HepG2 (cell line): ENCODE results near the gene COQ8A. TPM values are rescaled to one million over a fixed set of nuclear protein-coding genes. Genes with fewer than 3 reads are reported as not detected.

Experiments used
- ATAC-seq: fragments of 200-7000 bp; cut with Tn5 transposase; 3 replicates; pipeline ENCODE4 v1.9.1; 2020; ENCODE audit warnings: mild to moderate bottlenecking, moderate library complexity
- BruUV-seq: library from RNA; stranded (reverse); fragments of 400-500 nt; replicated peaks from 2 replicates; lab custom pipeline; 2021; lab: Mats Ljungman, UMichigan
- CTCF ChIA-PET: fragments of 300-600 bp; formaldehyde crosslinking; extraction: SDS; loops from one replicate; lab custom pipeline; 2021; ENCODE audit warnings: low total read pairs, inconsistent platforms, low intra/inter-chr PET ratio; lab: Yijun Ruan, JAX
- POLR2A ChIA-PET: fragments of 350-600 bp; sonication (Branson Sonifier 250); formaldehyde crosslinking; loops from one replicate; lab custom pipeline; 2020; ENCODE audit warnings: antibody characterized with exemption, inconsistent platforms; lab: Yijun Ruan, JAX
- DNase-seq: peaks from one replicate; pipeline ENCODE4 v3.0.0-alpha.2; 2015; ENCODE audit warnings: low spot score
- FAIRE-seq: peaks from 3 replicates; lab custom pipeline; 2011; peaks lifted over from hg19 to GRCh38; lab: Jason Lieb, UNC
- H2AFZ ChIP-seq: one replicate; pipeline ENCODE4 v1.6.1; 2011; ENCODE audit warnings: low read length, inconsistent platforms
- H3K27ac ChIP-seq: fragments of 300-600 bp; 3 replicates; pipeline ENCODE4 v1.8.0; 2011; ENCODE audit warnings: mixed run types, mild to moderate bottlenecking, mixed read lengths, low read length, inconsistent platforms; ENCODE audit not compliant: insufficient read depth; ENCODE audit errors: extremely low read length
- H3K27me3 ChIP-seq, 2 experiments: fragments of 200-600 bp in 1 of 2; 2 replicates in 1 of 2; 3 replicates in 1 of 2; pipeline versions ENCODE4 v1.6.0 to v1.8.0; 2011; ENCODE audit warnings: low read length in 2 of 2, mild to moderate bottlenecking in 2 of 2, moderate library complexity in 2 of 2, inconsistent platforms in 1 of 2; ENCODE audit not compliant: insufficient read depth in 2 of 2, control insufficient read depth in 1 of 2
- H3K36me3 ChIP-seq, 2 experiments: fragments of 200-600 bp in 1 of 2; replicated peaks in 1 of 2; 2 replicates in 1 of 2; 3 replicates in 1 of 2; pipeline versions ENCODE4 v1.5.1 to v1.8.0; 2011; ENCODE audit warnings: low read length in 2 of 2, inconsistent platforms in 1 of 2; ENCODE audit not compliant: insufficient read depth in 2 of 2, control insufficient read depth in 1 of 2
- H3K4me1 ChIP-seq: 2 replicates; pipeline ENCODE4 v1.5.1; 2012; ENCODE audit warnings: low read length, inconsistent platforms; ENCODE audit not compliant: insufficient read depth
- H3K4me2 ChIP-seq: 2 replicates; pipeline ENCODE4 v1.6.0; 2011; ENCODE audit warnings: low read depth, low read length, inconsistent platforms
- H3K4me3 ChIP-seq, 3 experiments: fragments of 200-600 bp in 1 of 3; sonication (generic), shearing (Covaris generic) in 1 of 3; replicated peaks in 1 of 3; 2 replicates each; pipeline ENCODE4 v1.5.1; 2011 to 2016; ENCODE audit warnings: low read length in 3 of 3, inconsistent platforms in 2 of 3, low read depth in 2 of 3, mild to moderate bottlenecking in 2 of 3, control low read depth in 1 of 3, mixed read lengths in 1 of 3; ENCODE audit not compliant: insufficient read depth in 1 of 3
- H3K79me2 ChIP-seq: one replicate; pipeline ENCODE4 v1.6.1; 2011; ENCODE audit warnings: low read length, inconsistent platforms; ENCODE audit not compliant: insufficient read depth
- H3K9ac ChIP-seq: 2 replicates; pipeline ENCODE4 v1.6.0; 2011; ENCODE audit warnings: mild to moderate bottlenecking, low read depth, low read length, inconsistent platforms; ENCODE audit not compliant: insufficient read depth
- H3K9me3 ChIP-seq: 2 replicates; pipeline ENCODE4 v1.5.1; 2012; ENCODE audit warnings: mild to moderate bottlenecking, low read length
- H4K20me1 ChIP-seq: 2 replicates; pipeline ENCODE4 v1.6.0; 2011; ENCODE audit warnings: inconsistent platforms, mild to moderate bottlenecking, low read length, moderate library complexity; ENCODE audit not compliant: insufficient read depth
- LCORL ChIP-seq, 2 experiments: fragments of 450-650 bp in 1 of 2; sonication (generic) in 1 of 2; formaldehyde crosslinking in 1 of 2; IDR thresholded peaks; 2 replicates each; pipeline versions ENCODE4 v1.5.0 to v1.6.1; 2017 to 2020; ENCODE audit warnings: antibody characterized with exemption in 1 of 2, missing genetic modification reagents in 1 of 2
- PBX3 ChIP-seq: sonication (generic); formaldehyde crosslinking; IDR thresholded peaks from 2 replicates; pipeline ENCODE4 v1.8.1; 2023; ENCODE audit warnings: missing genetic modification reagents, inconsistent platforms, borderline replicate concordance
- ZBTB21 ChIP-seq: sonication (generic); formaldehyde crosslinking; IDR thresholded peaks from 2 replicates; pipeline ENCODE4 v1.4.0; 2020; ENCODE audit warnings: missing genetic modification reagents
- ZNF761 ChIP-seq: sonication (generic); formaldehyde crosslinking; conservative IDR thresholded peaks from 2 replicates; pipeline ENCODE4 v1.4.0; 2020; ENCODE audit warnings: mild to moderate bottlenecking, missing genetic modification reagents
- WGBS: methylation state at CpG from one replicate; pipeline ENCODE4 v1.1.6; 2017; ENCODE audit warnings: low lambda C conversion rate; 5-methylcytosine and 5-hydroxymethylcytosine counted together
- in situ Hi-C: cut with HindIII; loops from 2 replicates; pipeline ENCODE4 v1.10.0; 2017; ENCODE audit warnings: low pct_unique_long_range_greater_than_20kb; ENCODE audit not compliant: extremely low pct_ligation_motif_present
- intact Hi-C: fragments of 100-400 bp; cut with micrococcal nuclease; formaldehyde crosslinking; loops from one replicate; pipeline ENCODE4 v1.10.0; 2022; ENCODE audit not compliant: unreplicated experiment
- polyA plus RNA-seq, 8 experiments: library from polyadenylated mRNA; depleted of rRNA in 3 of 8; stranded (reverse) in 7 of 8; unstranded in 1 of 8; fragments of >200 nt; fragmentation: Illumina TruSeq in 4 of 8; extraction: Trizol in 4 of 8; gene quantifications; 2 replicates each; pipeline versions ENCODE4 v1.2.1 to v1.2.3, GENCODE V29; 2011 to 2016; ENCODE audit warnings: low read depth in 4 of 8, missing spikeins in 1 of 8, mixed read lengths in 1 of 8; ENCODE audit not compliant: insufficient read depth in 1 of 8
- total RNA-seq, 5 experiments: library from RNA; depleted of rRNA; stranded (reverse); fragments of >200 nt; fragmentation: Illumina TruSeq; extraction: Trizol; gene quantifications; 2 replicates each; pipeline ENCODE4 v1.2.3, GENCODE V29; 2016; ENCODE audit warnings: low read depth in 1 of 5
- TF ChIP-seq, protein P1 (sequence below): sonication (generic); formaldehyde crosslinking; IDR thresholded peaks from 2 replicates; pipeline ENCODE4 v1.4.0; 2020; ENCODE audit warnings: mild to moderate bottlenecking, low read depth, missing genetic modification reagents
- TF ChIP-seq, protein P2 (sequence below): sonication (generic); formaldehyde crosslinking; IDR thresholded peaks from 2 replicates; pipeline ENCODE4 v1.8.0; 2022; ENCODE audit warnings: mild to moderate bottlenecking, missing genetic modification reagents; ENCODE audit not compliant: insufficient replicate concordance

COQ8A gene
- total and polyA plus RNA-seq, 2 of the 13 experiments (the other 11 are each of a cell fraction or from before 2014, with no cell fraction given): 60.4 to 88.7 TPM

- TF ChIP-seq, protein P1, sequence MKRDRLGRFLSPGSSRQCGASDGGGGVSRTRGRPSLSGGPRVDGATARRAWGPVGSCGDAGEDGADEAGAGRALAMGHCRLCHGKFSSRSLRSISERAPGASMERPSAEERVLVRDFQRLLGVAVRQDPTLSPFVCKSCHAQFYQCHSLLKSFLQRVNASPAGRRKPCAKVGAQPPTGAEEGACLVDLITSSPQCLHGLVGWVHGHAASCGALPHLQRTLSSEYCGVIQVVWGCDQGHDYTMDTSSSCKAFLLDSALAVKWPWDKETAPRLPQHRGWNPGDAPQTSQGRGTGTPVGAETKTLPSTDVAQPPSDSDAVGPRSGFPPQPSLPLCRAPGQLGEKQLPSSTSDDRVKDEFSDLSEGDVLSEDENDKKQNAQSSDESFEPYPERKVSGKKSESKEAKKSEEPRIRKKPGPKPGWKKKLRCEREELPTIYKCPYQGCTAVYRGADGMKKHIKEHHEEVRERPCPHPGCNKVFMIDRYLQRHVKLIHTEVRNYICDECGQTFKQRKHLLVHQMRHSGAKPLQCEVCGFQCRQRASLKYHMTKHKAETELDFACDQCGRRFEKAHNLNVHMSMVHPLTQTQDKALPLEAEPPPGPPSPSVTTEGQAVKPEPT: no peak
- TF ChIP-seq PBX3 (CRISPR knock-in tag): no peak
These were observed 10.8 kb downstream of the COQ8A start (continued) for GRCh38 chr1:226950871-226951270.

GRCh38 chr1:226951286-226952117, 11.4 kb downstream of the COQ8A start:
- Histone ChIP-seq H4K20me1 (peaks cover 50% of the 10 kb centered on the region), H3K4me2 (no peak overlapping the region), H3K9me3 (no peaks in the 10 kb centered on the region), H3K4me1 (peaks cover 33% of the 10 kb centered on the region), H3K79me2 (peaks cover 93% of the 10 kb centered on the region), H3K27me3 (no peaks in the 10 kb centered on the region), H3K27ac (no peak overlapping the region), H2AFZ (no peak overlapping the region), H3K36me3 (peaks cover 3 to 31% of the 10 kb centered on the region in 2 experiments; a peak in 4 of 5 replicates), H3K4me3 (no peak overlapping the region), H3K9ac (no peak overlapping the region)
- WGBS: 84% methylated on average over 10 of the region's 12 CpGs
- ChIA-PET POLR2A (no interaction called here), CTCF (no interaction called here)
- ATAC-seq (peak; percentile 20; the same call in 1 of the 3 replicates), FAIRE-seq (no peak), DNase-seq (no peak)
- intact Hi-C loops: no loop called here
- in situ Hi-C loops: no loop called here
- no TSS peak for BruUV-seq
- TF ChIP-seq, protein P2, sequence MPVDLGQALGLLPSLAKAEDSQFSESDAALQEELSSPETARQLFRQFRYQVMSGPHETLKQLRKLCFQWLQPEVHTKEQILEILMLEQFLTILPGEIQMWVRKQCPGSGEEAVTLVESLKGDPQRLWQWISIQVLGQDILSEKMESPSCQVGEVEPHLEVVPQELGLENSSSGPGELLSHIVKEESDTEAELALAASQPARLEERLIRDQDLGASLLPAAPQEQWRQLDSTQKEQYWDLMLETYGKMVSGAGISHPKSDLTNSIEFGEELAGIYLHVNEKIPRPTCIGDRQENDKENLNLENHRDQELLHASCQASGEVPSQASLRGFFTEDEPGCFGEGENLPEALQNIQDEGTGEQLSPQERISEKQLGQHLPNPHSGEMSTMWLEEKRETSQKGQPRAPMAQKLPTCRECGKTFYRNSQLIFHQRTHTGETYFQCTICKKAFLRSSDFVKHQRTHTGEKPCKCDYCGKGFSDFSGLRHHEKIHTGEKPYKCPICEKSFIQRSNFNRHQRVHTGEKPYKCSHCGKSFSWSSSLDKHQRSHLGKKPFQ (CRISPR knock-in tag): peak; percentile 48
- TF ChIP-seq ZBTB21 (CRISPR knock-in tag) (no peak), ZNF761 (CRISPR knock-in tag) (no peak), LCORL (IDR thresholded peaks at IDR 0.05) (no peak), LCORL (CRISPR knock-in tag; IDR thresholded peaks at IDR 0.05) (peak; percentile 22; the same call in 1 of the 2 replicates)
